GM18505 (cell line): ENCODE results near the gene ARFIP1.

Experiments
- ATAC-seq: cut with Tn5 transposase; IDR thresholded peaks from one replicate; pipeline ENCODE4 v1.9.1; 2021; ENCODE audit not compliant: unreplicated experiment
- POLR2A ChIP-seq: IDR thresholded peaks from 4 replicates; pipeline ENCODE4 v1.6.1; 2011; ENCODE audit warnings: borderline replicate concordance; ENCODE audit not compliant: insufficient read depth, insufficient read length; ENCODE audit errors: extremely low read depth

Gene ARFIP1

GRCh38 chr4:152925851-152926250 lies 146.1 kb downstream of the ARFIP1 start:
- ATAC-seq, result no peak
- no peak for TF ChIP-seq POLR2A

- no peak for ATAC-seq
- TF ChIP-seq POLR2A, result no peak
These were observed 147.2 kb downstream of the ARFIP1 start for GRCh38 chr4:152926959-152927358.

GRCh38 chr4:152927737-152928136 lies 148.0 kb downstream of the ARFIP1 start:
- ATAC-seq, result no peak
- TF ChIP-seq POLR2A, result no peak

GRCh38 chr4:152928286-152928685 lies 148.5 kb downstream of the ARFIP1 start:
- ATAC-seq, result no peak

DNA sequence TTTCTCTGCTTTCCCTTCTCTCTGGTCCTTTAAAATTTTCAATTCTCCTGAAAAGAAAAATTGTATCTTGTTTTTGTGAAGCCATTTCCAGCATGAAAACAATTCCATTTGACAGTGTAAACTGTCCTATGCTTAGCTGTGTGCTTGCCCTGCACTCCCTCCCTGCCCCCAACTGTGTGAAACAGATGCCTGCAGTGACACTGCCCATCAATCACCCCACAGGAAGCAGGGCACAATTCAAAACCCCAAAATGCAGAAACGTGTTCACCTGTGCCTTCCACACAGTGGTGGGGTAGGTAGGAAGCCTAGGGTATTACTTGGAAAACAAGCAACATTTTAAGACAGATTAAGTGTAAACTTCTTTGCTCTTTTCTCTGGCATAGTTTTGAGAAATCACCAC lies 150.1 kb downstream of the ARFIP1 start:
- ATAC-seq, result no peak
- no peak for TF ChIP-seq POLR2A

More at GRCh38 chr4:152928286-152928685, 148.5 kb downstream of the ARFIP1 start:
- TF ChIP-seq POLR2A, result no peak

DNA sequence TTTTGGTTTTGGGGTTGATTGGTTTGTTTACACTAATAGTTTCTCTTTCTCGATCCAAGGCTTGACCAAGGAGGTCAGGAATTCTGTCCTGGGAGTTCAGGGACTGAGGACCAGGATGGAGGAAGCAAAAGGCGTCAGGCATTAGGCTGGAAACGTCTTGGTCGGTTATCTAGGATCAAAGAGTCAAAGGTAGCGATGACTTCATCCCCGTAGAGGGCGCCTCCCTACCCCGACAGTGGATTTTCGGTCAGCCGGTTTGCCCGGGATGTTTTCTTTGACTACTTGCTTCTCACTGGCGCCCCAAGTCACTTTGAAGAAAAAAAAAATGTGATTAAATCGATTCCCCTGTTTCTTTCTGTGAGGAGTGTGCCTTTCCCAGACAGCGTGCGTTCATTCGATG lies 155.4 kb downstream of the ARFIP1 start:
- ATAC-seq, result no peak
- no peak for TF ChIP-seq POLR2A

DNA sequence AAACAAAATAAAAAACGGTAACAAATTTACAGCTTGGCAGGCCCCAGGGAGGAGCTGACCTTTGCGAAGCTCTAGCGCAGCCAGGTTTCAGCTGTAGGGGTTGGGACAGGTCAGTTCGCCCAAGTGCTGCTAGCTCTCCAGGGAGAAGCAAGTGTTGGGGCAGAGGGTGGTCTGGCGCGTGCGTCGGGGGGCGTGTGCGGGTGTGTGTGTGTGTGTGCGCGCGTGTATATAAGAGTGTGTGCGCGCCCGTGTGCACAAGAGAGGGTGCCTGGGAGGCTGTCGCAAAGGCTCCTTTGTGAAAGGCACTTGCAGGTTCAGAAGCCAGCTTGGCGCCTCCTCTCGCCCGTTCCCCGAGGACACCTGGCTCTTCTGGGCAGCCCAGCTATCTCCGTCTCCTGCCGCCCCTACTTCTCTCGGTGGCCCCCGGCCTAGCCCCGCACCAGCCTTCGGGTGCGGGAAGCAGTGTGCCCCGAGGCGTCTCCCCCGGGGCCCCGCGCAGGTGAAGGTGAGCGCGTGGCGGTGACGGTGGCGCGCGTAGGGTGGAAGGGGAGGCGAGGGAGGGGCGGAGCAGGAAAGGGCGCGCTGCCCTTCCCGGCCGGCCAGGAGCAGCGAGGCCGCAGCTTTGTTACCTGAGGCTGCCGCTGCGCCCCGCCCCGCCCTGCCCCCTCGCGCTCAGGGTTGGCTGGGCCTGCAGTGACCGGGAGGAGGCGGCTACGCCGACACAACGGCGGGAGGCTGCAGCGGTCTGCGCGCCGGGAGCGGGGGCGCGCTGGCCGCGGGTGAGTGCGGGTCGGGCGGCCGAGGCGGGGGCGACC lies 156.1 kb downstream of the ARFIP1 start, which contains the start of gene FHDC1:
Gene FHDC1 (plus strand): TSS at position 693 of the 815 bp plus-strand sequence. CDS start 6,735 bp downstream, outside the sequence.
- peak; percentile 48 for ATAC-seq

GRCh38 chr4:152936446-152937335 lies 156.9 kb downstream of the ARFIP1 start:
- TF ChIP-seq POLR2A, result no peak
- peak; percentile 26 for ATAC-seq

More for the DNA sequence above, 156.1 kb downstream of the ARFIP1 start, which contains the start of gene FHDC1:
- TF ChIP-seq POLR2A, result no peak

DNA sequence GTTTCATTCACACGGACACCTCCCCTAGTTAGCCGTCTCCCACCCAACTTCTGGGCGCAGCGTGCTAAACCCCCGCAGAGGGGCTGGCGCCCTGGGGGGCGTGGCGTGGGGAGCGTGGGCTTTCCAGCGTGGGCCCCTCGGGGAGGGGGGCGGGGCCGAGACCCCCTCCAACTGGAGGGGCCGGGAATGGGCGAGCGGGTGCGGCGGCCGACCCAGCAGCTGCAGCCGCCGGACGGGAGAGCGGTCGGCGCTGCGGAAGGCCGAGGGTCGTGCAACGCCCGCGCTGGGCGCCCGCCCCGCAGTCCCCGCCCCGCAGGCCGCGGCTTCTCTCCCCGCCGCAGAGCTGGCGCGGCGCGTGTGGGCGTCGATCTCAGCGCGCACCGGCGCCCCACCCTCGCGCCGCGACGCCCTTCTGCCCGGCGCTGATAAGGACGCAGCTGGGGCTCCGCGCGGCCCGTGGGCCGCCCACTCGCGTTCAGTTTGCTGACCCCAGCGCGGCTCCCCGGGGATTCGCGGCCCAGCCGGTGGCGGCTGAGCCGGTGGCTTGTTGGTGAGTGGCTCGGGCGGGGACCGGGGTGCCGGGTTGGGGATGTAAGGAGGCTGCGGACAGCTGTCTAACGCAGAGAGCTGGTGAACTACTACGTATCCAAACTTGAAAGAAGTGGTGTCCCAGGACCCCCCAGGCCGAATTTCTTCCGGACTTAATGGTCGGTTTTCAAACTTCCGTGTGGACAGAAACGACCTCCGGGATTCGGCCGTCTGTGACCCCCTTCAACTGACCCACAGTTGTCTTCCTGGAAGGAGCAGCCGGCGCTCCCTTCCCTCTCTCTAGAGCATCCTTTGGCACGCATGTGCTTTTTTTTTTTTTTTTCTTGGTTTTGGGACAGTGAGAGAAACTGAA lies 157.8 kb downstream of the ARFIP1 start:
- no peak for TF ChIP-seq POLR2A
- peak; percentile 8 for ATAC-seq

DNA sequence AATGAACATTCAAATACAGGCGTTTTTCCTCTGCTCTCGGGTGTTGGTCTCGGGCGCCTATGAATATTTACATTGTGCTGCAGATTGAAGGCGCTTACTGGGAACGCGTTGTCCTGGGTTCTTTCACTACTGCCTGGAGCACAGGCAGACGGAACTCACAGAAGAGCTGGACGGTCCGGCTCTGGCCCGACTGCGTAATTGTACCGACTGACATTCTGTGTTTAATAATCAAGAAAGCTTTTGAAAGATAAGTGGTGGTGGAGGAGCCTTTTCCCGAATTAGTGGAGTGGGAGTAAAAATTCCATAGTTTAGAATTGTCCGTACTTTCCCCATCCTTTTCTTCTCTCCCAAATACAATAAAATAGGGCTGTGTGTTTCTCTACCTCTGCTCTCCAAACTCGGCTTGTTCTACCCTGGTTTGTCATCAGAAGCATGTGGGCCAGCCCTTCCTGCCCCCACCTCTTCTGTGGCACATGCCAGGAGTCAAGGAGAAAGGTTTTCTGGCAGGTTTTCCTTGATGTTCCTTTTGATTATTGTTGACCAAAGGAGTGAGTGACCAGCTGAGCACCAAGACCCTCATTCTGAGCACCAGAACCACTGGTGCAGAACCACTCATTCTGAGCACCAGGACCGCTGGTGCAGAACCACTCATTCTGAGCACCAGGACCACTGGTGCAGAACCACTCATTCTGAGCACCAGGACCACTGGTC lies 158.6 kb downstream of the ARFIP1 start:
- no peak for ATAC-seq

GRCh38 chr4:152939621-152940020 lies 159.9 kb downstream of the ARFIP1 start:
- ATAC-seq, result no peak
- no peak for TF ChIP-seq POLR2A

More for the DNA sequence above, 158.6 kb downstream of the ARFIP1 start:
- TF ChIP-seq POLR2A, result no peak

DNA sequence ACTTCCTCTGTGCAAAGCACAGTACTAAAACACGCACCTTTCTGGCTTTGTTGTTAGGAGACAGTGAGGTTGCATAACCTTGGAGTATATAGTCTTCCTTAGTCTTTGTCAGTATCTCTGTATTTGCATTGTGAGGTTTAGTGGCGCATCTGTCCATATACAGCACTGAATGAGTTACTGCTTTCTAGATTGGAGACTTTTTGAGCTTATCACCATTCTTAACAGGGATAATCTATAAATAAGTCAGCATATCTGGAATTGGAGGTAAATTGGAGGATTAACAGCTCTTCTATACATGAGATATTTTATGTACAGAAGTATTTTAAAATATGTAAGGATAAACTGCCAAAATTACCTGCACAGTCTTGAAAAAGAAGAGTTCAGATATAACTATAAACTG lies 160.7 kb downstream of the ARFIP1 start:
- no peak for TF ChIP-seq POLR2A
- ATAC-seq, result no peak
